Activated CD8-positive, alpha-beta memory T cell treated with anti-CD3 and anti-CD28 coated beads for 24 hours (primary cell): ENCODE results near the gene ESR1.
"Not testable (repeated sequence)": the region's sequence is repeated elsewhere in the genome, so short reads cannot be mapped to it uniquely, and the experiment has no call there.

ENCODE experiments used
- DNase-seq: peaks from one replicate; pipeline ENCODE4 v3.0.0-alpha.2; 2020

Gene ESR1

GRCh38 chr6:151993364-151993763, 185.9 kb downstream of the ESR1 start:
- DNase-seq: no peak

GRCh38 chr6:151998784-151999183, 191.3 kb downstream of the ESR1 start:
- DNase-seq: no peak

GRCh38 chr6:151999194-151999593, 191.7 kb downstream of the ESR1 start:
- no peak for DNase-seq

- DNase-seq: no peak
Measured at GRCh38 chr6:152001408-152001807, 193.9 kb downstream of the ESR1 start.

GRCh38 chr6:152002306-152002705, 194.8 kb downstream of the ESR1 start:
- no peak for DNase-seq

GRCh38 chr6:152004036-152004566, 196.6 kb downstream of the ESR1 start:
- no peak for DNase-seq

GRCh38 chr6:152004896-152005295, 197.4 kb downstream of the ESR1 start:
- no peak for DNase-seq

GRCh38 chr6:152008779-152009178, 201.3 kb downstream of the ESR1 start:
- DNase-seq: no peak

GRCh38 chr6:152012227-152012626, 204.7 kb downstream of the ESR1 start:
- no peak for DNase-seq

GRCh38 chr6:152018876-152019275, 211.4 kb downstream of the ESR1 start:
- DNase-seq: no peak

- no peak for DNase-seq
Measured at GRCh38 chr6:152022303-152022702, 214.8 kb downstream of the ESR1 start.

GRCh38 chr6:152023613-152024012, 216.1 kb downstream of the ESR1 start:
- no peak for DNase-seq

GRCh38 chr6:152026291-152026690, 218.8 kb downstream of the ESR1 start:
- no peak for DNase-seq

- DNase-seq: not testable (repeated sequence)
Measured at GRCh38 chr6:152026744-152027143, 219.3 kb downstream of the ESR1 start.

- DNase-seq: not testable (repeated sequence)
Measured at GRCh38 chr6:152033765-152034164, 226.3 kb downstream of the ESR1 start.

GRCh38 chr6:152034631-152035030, 227.1 kb downstream of the ESR1 start:
- no peak for DNase-seq

GRCh38 chr6:152046118-152046517, 238.6 kb downstream of the ESR1 start:
- no peak for DNase-seq

- no peak for DNase-seq
Measured at GRCh38 chr6:152048921-152049320, 241.4 kb downstream of the ESR1 start.

GRCh38 chr6:152049502-152049901, 242.0 kb downstream of the ESR1 start:
- DNase-seq: no peak

- DNase-seq: no peak
Measured at GRCh38 chr6:152050451-152051195, 243.1 kb downstream of the ESR1 start.

GRCh38 chr6:152052061-152052460, 244.6 kb downstream of the ESR1 start:
- no peak for DNase-seq

GRCh38 chr6:152053332-152053731, 245.8 kb downstream of the ESR1 start:
- DNase-seq: no peak

- DNase-seq: no peak
Measured at GRCh38 chr6:152054441-152054840, 247.0 kb downstream of the ESR1 start.

GRCh38 chr6:152055517-152055916, 248.0 kb downstream of the ESR1 start:
- DNase-seq: no peak
